ENCODE measurements around the gene USP3.
"Not testable (repeated sequence)": the region's sequence is repeated elsewhere in the genome, so short reads cannot be mapped to it uniquely, and the experiment has no call there.

USP3 gene

DNA sequence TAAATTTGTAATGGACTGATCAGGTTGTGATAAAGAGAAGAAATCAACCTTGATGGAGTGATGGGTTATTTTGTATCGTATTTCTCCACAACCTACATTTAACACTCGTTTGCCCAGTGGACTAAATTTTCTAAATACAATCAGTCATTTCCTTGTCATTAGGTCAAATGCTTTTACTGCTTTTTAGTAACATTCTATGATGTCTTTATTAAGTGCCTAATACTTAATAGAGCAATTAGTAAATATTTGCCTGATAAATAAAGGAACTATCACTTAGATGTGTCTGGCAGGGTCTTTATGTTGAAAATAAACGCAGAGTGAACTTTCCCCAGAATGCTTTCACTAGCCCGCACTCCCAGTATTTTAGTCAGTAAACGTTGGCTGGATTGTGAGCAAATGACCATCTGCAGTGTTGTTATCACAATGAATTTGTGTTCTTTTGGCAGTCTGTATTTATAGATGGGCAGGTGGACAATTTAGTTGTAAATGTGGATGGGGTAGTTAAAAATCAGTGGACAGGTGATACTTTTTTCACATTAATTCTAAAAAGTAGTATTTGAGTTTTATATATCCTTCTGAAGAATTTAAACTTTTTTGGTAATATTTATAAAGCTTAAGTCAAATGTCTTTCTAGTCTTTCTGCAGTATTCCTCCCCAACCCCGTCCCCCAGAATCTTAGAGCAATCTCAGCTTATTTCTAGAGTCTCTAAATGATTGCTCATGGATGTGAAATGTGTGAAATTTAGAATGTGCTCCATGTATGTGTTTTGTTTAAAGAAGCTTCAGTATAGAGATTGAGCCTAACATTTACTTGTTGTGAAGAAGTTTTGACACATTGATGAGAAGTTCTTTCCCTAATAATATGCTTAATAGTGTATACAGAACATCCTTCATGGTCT lies 4.9 kb downstream of the USP3 start:
- Mint-ChIP-seq H3K4me3 (no peak overlapping the region), H3K27ac (peak overlapping the region; percentile 84), H3K36me3 (ENCODE audit: low read depth) (no peaks in the 10 kb centered on the region), H3K27me3 (no peaks in the 10 kb centered on the region), H3K9me3 (no peaks in the 10 kb centered on the region), H3K4me1 (peaks cover 82% of the 10 kb centered on the region)
- no peak for ATAC-seq
- no peak for DNase-seq

DNA sequence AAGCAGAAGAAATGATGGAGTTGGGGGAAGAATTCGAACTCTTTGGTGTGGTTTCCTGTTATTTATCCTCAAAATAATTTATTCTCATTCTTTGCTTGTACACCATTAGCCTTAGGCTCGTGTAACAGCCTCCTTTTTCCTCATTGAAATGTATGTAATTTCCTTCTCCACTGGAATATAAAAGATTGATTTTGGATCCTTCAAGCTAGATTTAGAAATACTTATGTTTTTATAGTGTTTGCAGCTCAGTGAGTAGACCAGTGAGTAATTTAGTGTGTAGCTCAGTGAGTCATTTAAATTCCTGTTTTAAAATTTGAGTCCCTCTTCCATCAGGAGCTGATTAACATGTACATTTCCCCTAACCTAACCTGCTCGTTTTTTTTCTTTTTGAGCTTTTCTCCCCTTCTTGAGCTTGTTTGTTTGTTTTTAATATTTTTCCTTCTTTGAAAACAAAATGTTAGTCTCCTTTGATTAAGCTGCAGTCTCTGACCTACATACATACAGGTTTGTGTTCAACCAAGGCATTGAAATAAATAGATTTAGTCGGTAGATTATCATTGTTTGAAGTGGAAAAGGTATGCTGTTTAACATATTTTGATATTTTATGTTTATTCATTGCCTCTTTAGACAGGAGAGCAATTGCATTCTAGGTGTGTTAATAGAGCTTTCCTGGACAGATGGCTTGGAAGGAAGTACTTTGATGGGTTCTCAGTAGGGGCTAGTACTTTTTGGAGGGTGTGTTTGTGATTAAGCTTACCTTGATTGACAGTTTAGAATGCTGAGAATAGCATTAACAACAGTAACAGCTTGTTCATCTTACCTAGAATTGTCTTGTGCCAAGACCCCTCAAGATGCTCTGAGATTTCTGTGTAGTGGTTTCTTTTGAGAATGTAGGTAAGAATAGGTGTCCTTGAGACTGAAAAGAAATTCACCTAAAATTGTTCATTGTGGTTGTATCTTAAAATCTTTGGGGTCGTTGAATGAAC lies 5.9 kb downstream of the USP3 start:
- peak overlapping the region; percentile 69 for H3K4me3 Mint-ChIP-seq
- H3K27me3 Mint-ChIP-seq, result no peaks in the 10 kb centered on the region
- peak overlapping the region; percentile 84 for H3K27ac Mint-ChIP-seq
- no peaks in the 10 kb centered on the region for H3K36me3 Mint-ChIP-seq (ENCODE audit: low read depth)
- peaks cover 91% of the 10 kb centered on the region for H3K4me1 Mint-ChIP-seq
- peak; percentile 52 for ATAC-seq
- no peak for DNase-seq
- no peaks in the 10 kb centered on the region for H3K9me3 Mint-ChIP-seq

DNA sequence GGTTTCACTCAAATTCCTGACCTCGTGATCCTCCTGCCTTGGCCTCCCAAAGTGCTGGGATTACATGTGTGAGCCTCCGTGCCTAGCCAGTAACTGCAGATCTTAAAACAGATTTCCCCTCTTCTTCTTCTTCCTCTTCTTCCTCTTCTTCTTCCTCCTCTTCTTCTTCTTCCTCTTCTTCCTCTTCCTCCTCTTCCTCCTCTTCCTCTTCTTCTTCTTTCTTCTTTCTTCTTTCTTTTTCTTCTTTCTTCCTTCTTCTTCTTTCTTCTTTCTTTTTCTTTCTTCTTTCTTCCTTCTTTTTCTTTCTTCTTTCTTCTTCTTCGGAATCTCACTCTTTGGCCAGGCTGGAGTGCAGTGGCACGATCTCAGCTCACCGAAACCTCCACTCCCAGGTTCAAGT lies 7.8 kb downstream of the USP3 start:
- Mint-ChIP-seq H3K4me3 (no peak overlapping the region), H3K27ac (peak overlapping the region; percentile 69), H3K4me1 (peaks cover 95% of the 10 kb centered on the region), H3K27me3 (no peaks in the 10 kb centered on the region), H3K9me3 (no peaks in the 10 kb centered on the region), H3K36me3 (ENCODE audit: low read depth) (no peaks in the 10 kb centered on the region)
- no peak for ATAC-seq
- no peak for DNase-seq

DNA sequence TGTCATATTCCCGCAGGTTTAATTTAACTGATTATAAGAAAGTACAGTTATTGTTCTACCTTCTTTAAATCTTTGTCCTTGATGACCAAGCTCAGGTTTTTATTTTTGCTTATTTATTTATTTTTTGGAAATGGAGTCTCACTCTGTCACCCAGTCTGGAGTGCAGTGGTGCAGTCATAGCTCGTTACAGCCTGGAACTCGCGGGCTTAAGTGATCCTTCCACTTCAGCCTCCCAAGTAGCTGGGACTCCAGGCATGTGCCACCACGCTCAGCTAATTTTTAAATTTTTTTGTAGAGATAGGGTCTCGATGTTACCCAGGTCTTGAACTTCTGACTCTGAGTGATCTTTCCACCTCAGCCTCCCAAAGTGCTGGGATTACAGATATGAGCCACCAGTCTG lies 8.9 kb downstream of the USP3 start:
- no peaks in the 10 kb centered on the region for H3K9me3 Mint-ChIP-seq
- DNase-seq, result no peak
- no peak overlapping the region for H3K4me3 Mint-ChIP-seq
- peaks cover 94% of the 10 kb centered on the region for H3K4me1 Mint-ChIP-seq
- H3K36me3 Mint-ChIP-seq (ENCODE audit: low read depth), result no peaks in the 10 kb centered on the region
- H3K27me3 Mint-ChIP-seq, result no peaks in the 10 kb centered on the region
- no peak for ATAC-seq
- H3K27ac Mint-ChIP-seq, result peak overlapping the region; percentile 6

DNA sequence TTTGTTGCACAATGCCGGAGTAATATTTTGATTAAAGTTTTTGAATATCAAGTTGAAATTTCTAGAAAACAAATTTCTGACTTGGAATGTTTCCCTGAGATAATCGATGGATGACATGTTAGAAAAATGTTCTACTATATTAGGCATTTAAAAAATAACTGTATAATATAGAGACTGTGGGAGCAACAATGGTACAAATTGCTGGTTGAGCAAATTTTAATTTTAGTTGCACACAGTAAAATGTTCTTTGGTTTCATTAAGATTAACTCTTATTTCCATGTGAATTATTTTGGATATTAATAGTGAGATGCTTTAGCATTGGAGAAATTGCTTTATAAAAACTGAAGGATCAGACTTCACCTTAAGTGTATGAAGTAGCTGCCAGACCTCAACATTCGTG lies 9.3 kb downstream of the USP3 start:
- no peak overlapping the region for H3K4me3 Mint-ChIP-seq
- H3K27ac Mint-ChIP-seq, result no peak overlapping the region
- H3K9me3 Mint-ChIP-seq, result no peaks in the 10 kb centered on the region
- no peaks in the 10 kb centered on the region for H3K36me3 Mint-ChIP-seq (ENCODE audit: low read depth)
- ATAC-seq, result no peak
- H3K4me1 Mint-ChIP-seq, result peaks cover 94% of the 10 kb centered on the region
- no peaks in the 10 kb centered on the region for H3K27me3 Mint-ChIP-seq
- DNase-seq, result no peak

DNA sequence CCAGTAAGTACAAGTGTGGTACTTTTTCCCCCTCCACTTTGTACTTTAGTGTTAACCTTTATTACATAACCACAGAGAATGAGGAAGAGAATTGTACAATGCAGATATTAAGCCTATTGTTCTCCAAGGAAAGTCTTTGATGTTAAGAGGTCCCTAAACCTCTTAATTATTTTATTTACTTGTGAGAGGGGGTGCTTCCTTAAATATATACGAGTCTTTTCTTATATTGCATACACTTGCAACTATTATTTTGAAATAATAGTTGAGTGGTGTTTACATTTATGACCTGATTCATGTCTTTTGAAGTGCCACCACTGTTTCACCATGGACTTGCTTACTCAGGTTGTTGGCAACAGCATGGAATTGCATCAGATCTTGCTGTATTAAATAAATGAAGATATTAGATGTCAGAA lies 10.1 kb downstream of the USP3 start:
- Mint-ChIP-seq H3K36me3 (ENCODE audit: low read depth) (peaks cover 2% of the 10 kb centered on the region), H3K27me3 (no peaks in the 10 kb centered on the region), H3K27ac (peak overlapping the region; percentile 70), H3K9me3 (no peaks in the 10 kb centered on the region), H3K4me1 (peaks cover 94% of the 10 kb centered on the region), H3K4me3 (peak overlapping the region; percentile 44)
- DNase-seq (no peak), ATAC-seq (no peak)

DNA sequence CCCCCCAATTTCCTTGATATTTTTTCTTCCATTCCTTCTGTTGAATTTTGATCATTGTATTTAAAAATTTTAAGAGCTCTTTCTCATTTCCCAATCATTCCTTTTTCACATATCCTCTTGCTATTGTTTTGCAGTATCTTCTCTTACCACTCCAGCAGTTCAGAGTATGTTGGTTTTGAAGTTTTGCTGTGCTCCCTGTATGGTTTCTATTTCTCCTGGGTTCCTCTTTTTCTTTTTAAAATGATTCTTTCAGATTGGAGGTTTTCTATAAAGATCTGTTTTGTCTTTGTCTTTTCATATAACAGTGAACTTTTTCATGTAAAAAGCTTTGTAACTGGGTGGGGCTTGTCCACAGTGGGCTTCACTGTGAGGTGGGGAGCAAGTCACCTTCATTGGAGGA lies 12.8 kb downstream of the USP3 start:
- peaks cover 2% of the 10 kb centered on the region for H3K36me3 Mint-ChIP-seq (ENCODE audit: low read depth)
- peak overlapping the region; percentile 12 for H3K27ac Mint-ChIP-seq
- no peak for ATAC-seq
- no peaks in the 10 kb centered on the region for H3K9me3 Mint-ChIP-seq
- no peak for DNase-seq
- H3K4me3 Mint-ChIP-seq, result peak overlapping the region; percentile 14
- H3K27me3 Mint-ChIP-seq, result no peaks in the 10 kb centered on the region
- H3K4me1 Mint-ChIP-seq, result peaks cover 93% of the 10 kb centered on the region

DNA sequence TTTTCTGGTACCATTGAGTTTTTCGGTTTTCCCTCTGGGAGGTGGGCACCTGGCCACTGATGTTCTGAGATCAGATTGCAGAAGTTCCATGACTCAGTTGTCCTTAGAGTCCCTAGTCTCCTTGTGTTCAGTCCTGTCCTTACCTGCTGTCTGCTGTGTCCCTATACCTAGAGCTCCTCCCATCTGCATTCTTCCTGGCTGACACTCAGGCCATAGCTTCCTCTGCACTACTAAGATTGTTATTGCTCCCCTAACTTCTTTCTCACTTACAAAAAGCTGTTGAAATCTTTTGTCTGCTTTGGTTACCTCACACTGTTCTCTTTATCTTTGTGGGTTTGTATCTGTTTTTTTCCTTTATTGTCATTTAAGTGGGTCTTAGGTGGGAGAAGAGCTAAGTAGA lies 13.2 kb downstream of the USP3 start:
- H3K36me3 Mint-ChIP-seq (ENCODE audit: low read depth), result peaks cover 2% of the 10 kb centered on the region
- no peaks in the 10 kb centered on the region for H3K9me3 Mint-ChIP-seq

DNA sequence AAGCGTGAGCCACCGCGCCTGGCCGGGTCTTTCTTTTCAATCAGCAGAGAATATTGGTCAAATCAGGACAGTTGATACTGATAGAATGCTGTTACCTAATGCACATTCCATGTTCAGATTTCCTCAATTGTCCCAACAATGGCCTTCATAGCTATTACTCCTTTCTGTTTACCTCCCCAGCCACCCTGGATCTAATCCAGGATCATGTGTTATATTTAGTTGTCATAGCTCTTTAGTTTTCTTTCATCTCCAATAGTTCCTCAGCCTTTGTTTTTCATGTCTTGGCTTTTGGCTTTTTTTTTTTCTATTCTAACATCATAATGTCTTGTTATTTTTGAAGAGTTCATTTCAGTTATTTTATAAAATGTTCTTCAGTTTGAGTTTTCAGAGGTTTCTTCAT lies 14.6 kb downstream of the USP3 start:
- Mint-ChIP-seq H3K4me1 (peaks cover 93% of the 10 kb centered on the region), H3K9me3 (no peaks in the 10 kb centered on the region), H3K4me3 (no peak overlapping the region), H3K36me3 (ENCODE audit: low read depth) (peaks cover 2% of the 10 kb centered on the region), H3K27me3 (no peaks in the 10 kb centered on the region), H3K27ac (peak overlapping the region; percentile 2)
- DNase-seq (no peak), ATAC-seq (no peak)

More for the DNA sequence above, 13.2 kb downstream of the USP3 start:
- H3K4me1 Mint-ChIP-seq, result peaks cover 93% of the 10 kb centered on the region
- H3K4me3 Mint-ChIP-seq, result peak overlapping the region; percentile 14
- H3K27ac Mint-ChIP-seq, result peak overlapping the region; percentile 12
- no peaks in the 10 kb centered on the region for H3K27me3 Mint-ChIP-seq
- ATAC-seq (peak; percentile 24), DNase-seq (no peak)

DNA sequence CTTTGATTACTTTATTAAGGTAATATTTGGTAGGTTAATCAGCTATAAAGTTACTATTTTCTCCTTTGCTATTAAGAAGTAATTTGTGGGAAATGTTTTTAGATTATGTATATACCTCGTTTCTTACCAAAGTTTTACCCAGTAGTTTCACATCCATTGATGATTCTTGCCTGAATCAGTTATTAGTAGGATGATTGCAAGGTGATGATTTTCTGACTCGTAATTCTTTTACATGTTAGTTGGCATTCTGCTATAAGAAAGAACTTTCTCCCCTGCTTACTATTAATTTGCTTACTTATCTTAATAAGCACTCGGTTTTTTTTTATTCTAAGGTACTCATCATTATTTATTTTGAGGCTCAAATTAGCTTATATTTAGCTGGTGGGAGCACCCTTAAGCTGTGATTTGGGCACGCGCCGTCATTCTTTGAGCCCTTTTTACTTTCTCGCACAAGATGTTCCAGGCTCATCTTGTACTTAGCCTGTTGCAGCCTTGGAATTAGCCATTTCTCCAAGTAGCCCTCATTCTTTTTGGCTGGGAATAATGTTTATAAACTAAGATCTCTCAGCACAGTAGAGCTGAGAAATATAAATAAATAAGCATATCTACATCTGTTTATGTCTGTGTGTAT lies 15.3 kb downstream of the USP3 start:
- H3K4me3 Mint-ChIP-seq, result no peak overlapping the region
- peaks cover 3% of the 10 kb centered on the region for H3K36me3 Mint-ChIP-seq (ENCODE audit: low read depth)
- DNase-seq (no peak), ATAC-seq (no peak)
- H3K27me3 Mint-ChIP-seq, result no peaks in the 10 kb centered on the region
- H3K4me1 Mint-ChIP-seq, result peaks cover 93% of the 10 kb centered on the region
- no peak overlapping the region for H3K27ac Mint-ChIP-seq
- H3K9me3 Mint-ChIP-seq, result no peaks in the 10 kb centered on the region

DNA sequence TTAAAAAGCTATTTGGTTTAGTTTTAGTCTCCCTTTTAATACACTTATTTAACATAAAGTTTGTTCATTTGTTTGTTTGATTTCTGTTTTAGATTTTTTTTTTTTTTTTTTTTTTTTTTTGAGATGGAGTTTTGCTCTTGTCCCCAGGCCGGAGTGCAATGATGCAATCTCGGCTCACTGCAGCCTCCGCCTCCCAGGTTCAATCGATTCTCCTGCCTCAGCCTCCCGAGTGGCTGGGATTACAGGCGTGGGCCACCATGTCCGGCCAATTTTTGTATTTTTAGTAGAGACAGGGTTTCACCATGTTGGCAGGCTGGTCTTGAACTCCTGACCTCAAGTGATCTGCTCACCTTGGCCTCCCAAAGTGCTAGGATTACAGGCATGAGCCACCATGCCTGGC lies 16.1 kb downstream of the USP3 start:
- not testable (repeated sequence) for H3K36me3 Mint-ChIP-seq (ENCODE audit: low read depth); H3K27ac Mint-ChIP-seq; H3K4me3 Mint-ChIP-seq; ATAC-seq; H3K9me3 Mint-ChIP-seq; H3K27me3 Mint-ChIP-seq; DNase-seq
- peaks cover 93% of the 10 kb centered on the region for H3K4me1 Mint-ChIP-seq

DNA sequence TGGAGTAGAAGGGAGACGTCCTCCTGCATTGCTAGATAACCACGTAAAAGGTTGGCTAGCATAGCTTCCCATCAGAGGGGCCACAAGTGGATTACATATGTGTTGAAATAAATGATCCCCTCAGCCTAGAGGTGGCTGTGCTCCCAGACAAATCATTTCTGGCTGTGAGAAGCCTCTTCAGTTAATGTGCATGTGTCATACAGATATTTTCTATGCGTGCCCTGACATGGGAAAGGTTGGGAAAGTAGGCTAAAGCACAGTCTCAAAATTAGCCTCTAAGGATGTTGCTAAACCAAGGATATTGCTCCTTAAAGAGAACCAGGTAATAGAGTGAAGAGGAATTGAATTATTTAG lies 17.8 kb downstream of the USP3 start:
- H3K36me3 Mint-ChIP-seq (ENCODE audit: low read depth), result peaks cover 8% of the 10 kb centered on the region
- H3K27me3 Mint-ChIP-seq, result no peaks in the 10 kb centered on the region
- no peak overlapping the region for H3K27ac Mint-ChIP-seq
- peaks cover 93% of the 10 kb centered on the region for H3K4me1 Mint-ChIP-seq
- ATAC-seq (no peak), DNase-seq (no peak)
- H3K4me3 Mint-ChIP-seq, result no peak overlapping the region
- H3K9me3 Mint-ChIP-seq, result no peaks in the 10 kb centered on the region

DNA sequence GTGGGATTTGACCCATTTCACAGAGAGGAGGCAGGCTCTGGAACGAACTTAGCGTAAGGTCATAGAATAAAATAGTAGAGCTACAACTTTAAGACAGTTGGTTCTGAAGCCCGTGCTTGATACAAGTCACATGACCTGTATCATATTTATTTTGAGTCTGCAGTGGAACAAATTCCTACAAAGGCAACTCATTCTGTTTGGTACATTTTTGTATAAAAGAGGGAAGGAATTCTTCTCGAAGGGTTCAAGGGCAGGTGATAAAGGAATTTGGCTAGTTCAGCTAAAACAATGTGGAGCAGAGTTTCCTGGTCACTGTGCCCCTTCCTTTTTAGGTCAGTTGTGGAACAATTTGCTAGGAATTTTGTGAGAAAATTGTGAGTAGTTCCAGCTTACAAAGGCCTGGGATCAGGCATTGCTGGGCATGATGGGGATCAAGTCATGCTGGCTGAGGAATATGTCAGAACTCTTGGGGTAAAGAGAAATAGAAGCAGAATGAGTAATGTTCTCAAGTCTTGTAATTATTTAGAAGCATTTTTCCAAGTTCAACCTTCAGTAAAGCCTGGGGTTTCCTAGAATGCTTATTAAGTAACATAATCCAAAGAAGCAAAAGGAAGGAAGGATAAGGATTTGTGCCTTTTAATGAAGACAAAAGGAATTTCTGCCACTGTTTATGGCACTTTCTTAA lies 19.1 kb downstream of the USP3 start:
- H3K27me3 Mint-ChIP-seq, result no peaks in the 10 kb centered on the region
- peaks cover 8% of the 10 kb centered on the region for H3K36me3 Mint-ChIP-seq (ENCODE audit: low read depth)
- DNase-seq (no peak), ATAC-seq (no peak)
- no peak overlapping the region for H3K4me3 Mint-ChIP-seq
- H3K9me3 Mint-ChIP-seq, result no peaks in the 10 kb centered on the region
- H3K27ac Mint-ChIP-seq, result no peak overlapping the region
- peaks cover 94% of the 10 kb centered on the region for H3K4me1 Mint-ChIP-seq

All from activated naive CD8-positive, alpha-beta T cell treated with anti-CD3 and anti-CD28 coated beads, Interleukin-2, amount 50 U/mL, for 24 hours (primary cell).